NT2/D1 (cell line): Measurements from ENCODE around the gene RFX8.
"Not testable (repeated sequence)": the region's sequence is repeated elsewhere in the genome, so short reads cannot be mapped to it uniquely, and the experiment has no call there.

Experiments
- DNase-seq: peaks from one replicate; pipeline ENCODE4 v3.0.0-alpha.2; 2011; ENCODE audit warnings: low read depth, low spot score
- H3K27me3 ChIP-seq: 2 replicates; pipeline ENCODE4 v1.6.0; 2011; ENCODE audit warnings: mild to moderate bottlenecking; ENCODE audit not compliant: insufficient read length, insufficient read depth
- H3K36me3 ChIP-seq: 2 replicates; pipeline ENCODE4 v1.6.1; 2011; ENCODE audit warnings: mild to moderate bottlenecking, low read length, mixed read lengths; ENCODE audit not compliant: insufficient read depth, insufficient read length
- H3K4me1 ChIP-seq: 2 replicates; pipeline ENCODE4 v1.5.1; 2011; ENCODE audit not compliant: insufficient read depth, insufficient read length
- H3K4me3 ChIP-seq: 2 replicates; pipeline ENCODE4 v1.5.1; 2011; ENCODE audit warnings: low read depth; ENCODE audit not compliant: insufficient read length
- H3K9ac ChIP-seq: 2 replicates; pipeline ENCODE4 v1.6.0; 2011; ENCODE audit warnings: low read depth; ENCODE audit not compliant: insufficient read length
- H3K9me3 ChIP-seq: 2 replicates; pipeline ENCODE4 v1.5.1; 2011; ENCODE audit warnings: mild to moderate bottlenecking, low read length; ENCODE audit not compliant: insufficient read depth
- SUZ12 ChIP-seq: IDR thresholded peaks from 2 replicates; pipeline ENCODE4 v1.6.1; 2011; ENCODE audit not compliant: insufficient read length, insufficient read depth; ENCODE audit errors: extremely low read depth
- YY1 ChIP-seq: IDR thresholded peaks from 2 replicates; pipeline ENCODE4 v1.6.1; 2011; ENCODE audit not compliant: insufficient read length, insufficient read depth
- ZNF274 ChIP-seq: IDR thresholded peaks from 2 replicates; pipeline ENCODE4 v1.6.1; 2011; ENCODE audit warnings: mild to moderate bottlenecking, low read depth, low read length

RFX8 gene

GRCh38 chr2:101355401-101356054 lies 119.4 kb downstream of the RFX8 start:
- Histone ChIP-seq H3K4me3 (no peak overlapping the region), H3K4me1 (peaks cover 5% of the 10 kb centered on the region), H3K36me3 (no peaks in the 10 kb centered on the region), H3K9me3 (no peaks in the 10 kb centered on the region), H3K9ac (no peak overlapping the region), H3K27me3 (no peaks in the 10 kb centered on the region)
- TF ChIP-seq ZNF274 = no peak
- no peak for TF ChIP-seq SUZ12
- no peak for TF ChIP-seq YY1
- DNase-seq = no peak

- no peaks in the 10 kb centered on the region for H3K9me3 ChIP-seq
- no peak overlapping the region for H3K9ac ChIP-seq
- H3K4me3 ChIP-seq = no peak overlapping the region
- no peak for DNase-seq
- TF ChIP-seq ZNF274 (no peak), YY1 (no peak), SUZ12 (no peak)
- H3K4me1 ChIP-seq = peaks cover 5% of the 10 kb centered on the region
- no peaks in the 10 kb centered on the region for H3K36me3 ChIP-seq
- H3K27me3 ChIP-seq = no peaks in the 10 kb centered on the region
These were observed 120.2 kb downstream of the RFX8 start for GRCh38 chr2:101354420-101355311.

GRCh38 chr2:101352631-101353030 lies 122.3 kb downstream of the RFX8 start:
- H3K4me1 ChIP-seq, H3K9me3 ChIP-seq, H3K27me3 ChIP-seq, H3K36me3 ChIP-seq, DNase-seq, H3K4me3 ChIP-seq, H3K9ac ChIP-seq: not testable (repeated sequence)

- TF ChIP-seq SUZ12 = no peak
- no peak for TF ChIP-seq YY1
- no peak for TF ChIP-seq ZNF274
- no peak overlapping the region for H3K9ac ChIP-seq
- no peak overlapping the region for H3K4me3 ChIP-seq
- H3K36me3 ChIP-seq = no peaks in the 10 kb centered on the region
- H3K9me3 ChIP-seq = no peaks in the 10 kb centered on the region
- DNase-seq = no peak
- H3K27me3 ChIP-seq = no peaks in the 10 kb centered on the region
- H3K4me1 ChIP-seq = peaks cover 5% of the 10 kb centered on the region
These were observed 123.7 kb downstream of the RFX8 start for GRCh38 chr2:101351207-101351606.

GRCh38 chr2:101349893-101350662 lies 124.8 kb downstream of the RFX8 start:
- no peak for DNase-seq

GRCh38 chr2:101348883-101349282 lies 126.0 kb downstream of the RFX8 start:
- Histone ChIP-seq H3K9me3 (no peaks in the 10 kb centered on the region), H3K4me3 (no peak overlapping the region), H3K9ac (no peak overlapping the region), H3K4me1 (no peaks in the 10 kb centered on the region), H3K36me3 (no peaks in the 10 kb centered on the region), H3K27me3 (no peaks in the 10 kb centered on the region)
- TF ChIP-seq ZNF274 (no peak), SUZ12 (no peak), YY1 (no peak)
- DNase-seq = no peak

More at GRCh38 chr2:101349893-101350662, 124.8 kb downstream of the RFX8 start:
- no peaks in the 10 kb centered on the region for H3K36me3 ChIP-seq
- no peak overlapping the region for H3K4me3 ChIP-seq
- peaks cover 3% of the 10 kb centered on the region for H3K4me1 ChIP-seq
- no peaks in the 10 kb centered on the region for H3K27me3 ChIP-seq
- TF ChIP-seq ZNF274 (no peak), SUZ12 (no peak), YY1 (no peak)
- no peaks in the 10 kb centered on the region for H3K9me3 ChIP-seq
- no peak overlapping the region for H3K9ac ChIP-seq
